D721Med (cell line): ENCODE results near the gene RUNX1.

Experiments
- DNase-seq: peaks from one replicate; pipeline ENCODE4 v3.0.0; 2011; ENCODE audit warnings: low spot score; ENCODE audit not compliant: insufficient read length
- FAIRE-seq: peaks from 2 replicates; lab custom pipeline; 2011; peaks lifted over from hg19 to GRCh38; lab: Jason Lieb, UNC
- TF ChIP-seq, protein P1 (sequence below): IDR thresholded peaks from 2 replicates; pipeline ENCODE4 v1.5.1; 2012; ENCODE audit warnings: mild to moderate bottlenecking, control low read depth; ENCODE audit not compliant: insufficient read depth; ENCODE audit errors: missing control alignments

Gene RUNX1

DNA sequence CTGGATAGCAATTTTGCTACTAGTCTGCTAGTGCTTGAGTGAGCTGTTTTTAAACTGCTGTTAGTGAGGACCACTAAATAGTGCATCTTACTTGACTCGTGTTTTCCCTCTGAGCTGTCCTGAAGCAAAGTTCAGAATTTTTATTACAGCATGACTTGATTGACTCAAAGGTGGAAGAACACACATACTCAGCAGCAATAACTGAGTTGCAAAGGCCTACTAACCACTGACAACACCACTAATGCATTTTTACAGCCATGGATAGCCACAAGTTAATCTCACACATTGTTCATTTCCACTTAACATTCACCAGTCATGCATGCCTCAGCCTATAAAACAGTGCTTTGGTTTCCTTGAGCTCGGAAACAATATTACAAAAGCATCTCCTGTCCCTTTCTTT, 148.7 kb downstream of the RUNX1 start:
- no peak for DNase-seq
- no peak for FAIRE-seq
- TF ChIP-seq, protein P1, sequence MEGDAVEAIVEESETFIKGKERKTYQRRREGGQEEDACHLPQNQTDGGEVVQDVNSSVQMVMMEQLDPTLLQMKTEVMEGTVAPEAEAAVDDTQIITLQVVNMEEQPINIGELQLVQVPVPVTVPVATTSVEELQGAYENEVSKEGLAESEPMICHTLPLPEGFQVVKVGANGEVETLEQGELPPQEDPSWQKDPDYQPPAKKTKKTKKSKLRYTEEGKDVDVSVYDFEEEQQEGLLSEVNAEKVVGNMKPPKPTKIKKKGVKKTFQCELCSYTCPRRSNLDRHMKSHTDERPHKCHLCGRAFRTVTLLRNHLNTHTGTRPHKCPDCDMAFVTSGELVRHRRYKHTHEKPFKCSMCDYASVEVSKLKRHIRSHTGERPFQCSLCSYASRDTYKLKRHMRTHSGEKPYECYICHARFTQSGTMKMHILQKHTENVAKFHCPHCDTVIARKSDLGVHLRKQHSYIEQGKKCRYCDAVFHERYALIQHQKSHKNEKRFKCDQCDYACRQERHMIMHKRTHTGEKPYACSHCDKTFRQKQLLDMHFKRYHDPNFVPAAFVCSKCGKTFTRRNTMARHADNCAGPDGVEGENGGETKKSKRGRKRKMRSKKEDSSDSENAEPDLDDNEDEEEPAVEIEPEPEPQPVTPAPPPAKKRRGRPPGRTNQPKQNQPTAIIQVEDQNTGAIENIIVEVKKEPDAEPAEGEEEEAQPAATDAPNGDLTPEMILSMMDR = no peak

DNA sequence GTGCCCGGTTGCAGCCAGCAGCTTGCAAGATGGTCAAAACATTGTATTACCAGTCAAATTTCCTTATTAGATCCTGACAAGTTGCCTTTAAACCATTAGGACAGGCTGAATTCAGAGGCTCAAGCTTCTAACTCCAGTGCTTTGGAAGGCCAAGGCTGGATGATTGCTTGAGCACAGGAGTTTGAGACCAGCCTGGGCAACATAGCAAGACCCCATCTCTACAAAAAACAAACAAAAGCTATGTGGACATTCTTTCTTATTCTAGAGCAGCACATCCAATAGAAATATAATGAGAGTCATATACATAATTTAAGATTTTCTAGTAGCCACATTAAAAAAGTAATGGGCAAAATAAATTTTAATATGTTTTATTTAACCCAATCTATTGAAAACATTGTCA, 149.3 kb downstream of the RUNX1 start:
- DNase-seq (no peak), FAIRE-seq (no peak)
- TF ChIP-seq, protein P1 = no peak

DNA sequence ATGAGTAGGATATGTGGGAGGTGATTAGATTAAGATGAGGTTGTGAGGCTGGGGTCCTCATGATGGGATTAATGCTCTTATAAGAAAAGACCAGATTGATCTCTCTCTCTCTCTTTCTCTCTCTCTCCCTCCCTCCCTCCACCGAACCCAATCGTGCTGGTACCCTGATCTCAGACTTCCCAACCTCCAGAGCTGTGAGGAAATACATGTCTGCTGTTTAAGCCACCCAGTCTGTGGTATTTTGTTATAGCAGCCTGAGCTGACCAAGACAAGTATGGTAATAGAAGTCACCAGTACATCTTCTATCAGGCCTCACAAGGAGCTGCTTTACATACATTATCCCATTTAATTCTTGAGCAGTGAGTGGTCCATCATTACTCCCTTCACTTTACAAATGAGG, 149.8 kb downstream of the RUNX1 start:
- FAIRE-seq = no peak
- TF ChIP-seq, protein P1 = no peak
- no peak for DNase-seq

DNA sequence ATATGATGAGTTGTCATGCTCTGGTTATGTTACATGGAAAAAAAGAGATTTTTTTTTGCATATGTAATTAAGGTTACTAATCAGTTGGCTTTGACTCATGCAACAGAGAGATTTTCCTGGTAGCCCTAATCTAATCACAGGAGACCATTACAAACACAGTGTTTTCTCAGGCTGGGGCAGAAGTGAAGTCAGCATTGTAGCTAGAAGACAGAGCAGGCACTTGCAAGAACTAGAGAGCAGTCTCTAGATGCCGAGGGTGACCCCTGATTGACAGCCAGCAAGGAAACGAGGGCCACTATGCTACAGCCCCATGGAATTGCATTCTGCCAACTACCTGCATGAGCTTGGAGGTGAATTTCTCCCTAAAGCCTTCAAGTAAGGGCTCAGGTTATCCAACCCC, 151.3 kb downstream of the RUNX1 start:
- TF ChIP-seq, protein P1 = no peak
- DNase-seq (no peak), FAIRE-seq (no peak)

DNA sequence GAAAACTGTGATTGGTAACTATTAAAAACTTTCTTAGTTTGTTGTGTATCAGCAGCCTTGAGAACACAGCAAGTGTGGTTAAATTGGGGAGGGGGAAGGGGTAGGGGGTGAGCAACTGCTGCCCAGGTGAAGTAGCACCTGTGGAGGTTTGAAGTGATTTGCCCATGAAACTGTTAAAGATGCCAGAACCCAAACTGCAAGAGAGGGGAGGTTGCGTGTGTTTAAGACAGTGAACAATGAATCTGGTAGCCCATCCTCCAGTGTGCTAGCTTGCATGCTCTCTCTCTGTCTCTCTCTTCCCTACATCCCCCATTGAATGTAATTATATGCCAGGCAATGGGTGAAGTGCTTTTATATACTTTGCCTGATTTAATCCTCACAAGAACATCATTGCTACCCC, 154.7 kb downstream of the RUNX1 start:
- no peak for FAIRE-seq
- TF ChIP-seq, protein P1 = no peak
- no peak for DNase-seq

DNA sequence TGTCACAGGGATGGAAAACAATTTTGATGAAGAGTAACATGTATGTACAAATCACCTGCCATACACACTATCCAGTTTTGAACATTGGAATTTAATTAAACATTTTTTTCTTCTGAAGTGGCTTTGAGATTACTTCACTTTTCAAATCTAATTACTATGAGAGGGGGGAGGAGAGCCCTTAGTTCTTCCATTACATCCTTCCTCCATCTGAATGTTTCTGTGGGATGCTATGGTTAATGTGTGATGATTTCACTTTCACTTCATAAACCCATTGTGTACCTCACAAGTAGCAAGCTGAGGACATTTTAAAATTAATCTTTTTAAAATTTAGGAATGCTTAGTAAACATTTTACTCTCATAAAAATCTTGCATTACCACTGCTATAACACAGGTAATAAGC, 156.9 kb downstream of the RUNX1 start:
- FAIRE-seq (no peak), DNase-seq (no peak)
- TF ChIP-seq, protein P1 = no peak

DNA sequence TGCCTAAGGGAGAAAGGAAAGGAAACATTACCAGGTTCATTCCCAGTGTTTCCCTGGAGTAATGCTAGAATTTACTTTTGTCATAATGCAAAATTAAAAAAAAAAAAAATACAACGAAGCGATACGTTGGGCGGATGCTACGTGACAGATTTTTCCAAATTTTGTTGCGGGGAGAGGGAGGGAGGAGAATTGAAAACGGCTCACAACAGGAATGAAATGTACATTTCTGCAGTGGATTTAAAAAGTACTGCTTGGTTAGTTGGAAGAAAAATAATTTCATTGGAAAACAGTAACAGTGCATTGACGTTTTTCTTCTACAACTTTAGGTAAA, 157.5 kb downstream of the RUNX1 start:
- DNase-seq (no peak), FAIRE-seq (no peak)
- TF ChIP-seq, protein P1 = no peak
